Keratinocyte (primary cell): Measurements from ENCODE around the gene FRMD1. TPM values are rescaled to one million over a fixed set of nuclear protein-coding genes. Genes with fewer than 3 reads are reported as not detected.

Source experiments
- DNase-seq: peaks from one replicate; pipeline ENCODE4 v3.0.0-alpha.2; 2011; ENCODE audit warnings: low read depth, missing footprints, low spot score
- FAIRE-seq: peaks from 2 replicates; lab custom pipeline; 2011; peaks lifted over from hg19 to GRCh38; lab: Jason Lieb, UNC
- H2AFZ ChIP-seq: 2 replicates; pipeline ENCODE4 v1.6.0; 2012; ENCODE audit warnings: low read length, control low read depth, inconsistent platforms; ENCODE audit not compliant: control insufficient read depth
- H3K27ac ChIP-seq: 2 replicates; pipeline ENCODE4 v1.5.1; 2011; ENCODE audit warnings: low read length; ENCODE audit not compliant: control insufficient read depth, insufficient read depth
- H3K27me3 ChIP-seq: 3 replicates; pipeline ENCODE4 v1.6.0; 2011; ENCODE audit warnings: low read length; ENCODE audit not compliant: control insufficient read depth, insufficient read depth; ENCODE audit errors: extremely low read depth
- H3K36me3 ChIP-seq, 2 experiments: 2 replicates in 1 of 2; 3 replicates in 1 of 2; pipeline ENCODE4 v1.5.1; 2011; ENCODE audit warnings: low read length in 2 of 2, mild to moderate bottlenecking in 1 of 2; ENCODE audit not compliant: control insufficient read depth in 2 of 2, insufficient read depth in 2 of 2; ENCODE audit errors: extremely low read depth in 1 of 2
- H3K4me1 ChIP-seq: 3 replicates; pipeline ENCODE4 v1.5.1; 2011; ENCODE audit warnings: low read length; ENCODE audit not compliant: control insufficient read depth, insufficient read depth; ENCODE audit errors: extremely low read depth
- H3K4me2 ChIP-seq: 3 replicates; pipeline ENCODE4 v1.6.0; 2011; ENCODE audit warnings: low read depth, low read length; ENCODE audit not compliant: control insufficient read depth, insufficient read depth; ENCODE audit errors: extremely low read depth
- H3K4me3 ChIP-seq, 3 experiments: fragments of 200-600 bp in 1 of 3; sonication (generic) in 1 of 3; 2 replicates in 2 of 3; 3 replicates in 1 of 3; pipeline ENCODE4 v1.5.1; 2011 to 2016; ENCODE audit warnings: low read length in 3 of 3, mild to moderate bottlenecking in 3 of 3, control low read depth in 2 of 3, inconsistent platforms in 1 of 3, low read depth in 1 of 3, mixed read lengths in 1 of 3, mixed run types in 1 of 3, moderate library complexity in 1 of 3; ENCODE audit not compliant: control insufficient read depth in 2 of 3, insufficient read depth in 2 of 3; ENCODE audit errors: extremely low read depth in 1 of 3
- H3K79me2 ChIP-seq: 2 replicates; pipeline ENCODE4 v1.6.0; 2012; ENCODE audit warnings: low read length; ENCODE audit not compliant: control insufficient read depth, insufficient read depth
- H3K9ac ChIP-seq: 3 replicates; pipeline ENCODE4 v1.6.0; 2011; ENCODE audit warnings: low read length; ENCODE audit not compliant: control insufficient read depth, insufficient read depth; ENCODE audit errors: extremely low read depth
- H3K9me1 ChIP-seq: 3 replicates; pipeline ENCODE4 v1.6.0; 2011; ENCODE audit warnings: low read length; ENCODE audit not compliant: control insufficient read depth, insufficient read depth; ENCODE audit errors: extremely low read depth
- H3K9me3 ChIP-seq: 2 replicates; pipeline ENCODE4 v1.5.1; 2012; ENCODE audit warnings: low read depth, low read length; ENCODE audit not compliant: control insufficient read depth
- H4K20me1 ChIP-seq: 3 replicates; pipeline ENCODE4 v1.6.0; 2011; ENCODE audit warnings: low read length; ENCODE audit not compliant: control insufficient read depth, insufficient read depth; ENCODE audit errors: extremely low read depth
- EZH2 ChIP-seq: IDR thresholded peaks from one replicate; pipeline ENCODE4 v1.6.1; 2012; ENCODE audit warnings: inconsistent platforms, mild to moderate bottlenecking, low read length, moderate library complexity
- dilution Hi-C: fragments of 300-500 bp; cut with MboI; formaldehyde crosslinking; loops from one replicate; pipeline ENCODE4 v1.7.0; 2020; ENCODE audit warnings: low sequenced_read_pairs; ENCODE audit not compliant: extremely low pct_ligation_motif_present
- polyA plus RNA-seq, 5 experiments: library from polyadenylated mRNA; depleted of rRNA in 3 of 5; stranded (reverse) in 3 of 5; stranded (forward) in 1 of 5; unstranded in 1 of 5; fragments of >200 nt; gene quantifications; 1 replicate in 1 of 5; 2 replicates in 3 of 5; 3 replicates in 1 of 5; pipeline versions ENCODE4 v1.2.1 to v1.2.3, GENCODE V29; 2011 to 2012; ENCODE audit warnings: missing spikeins in 2 of 5, low read depth in 1 of 5, low replicate concordance in 1 of 5
- TF ChIP-seq, protein P1 (sequence below), 3 experiments: IDR thresholded peaks in 1 of 3; conservative IDR thresholded peaks in 1 of 3; optimal IDR thresholded peaks in 1 of 3; 2 replicates in 2 of 3; 3 replicates in 1 of 3; pipeline versions ENCODE3 to v1.5.1; 2011; ENCODE audit warnings: low read length in 3 of 3, mild to moderate bottlenecking in 3 of 3, moderate library complexity in 2 of 3, control low read depth in 1 of 3, inconsistent platforms in 1 of 3; ENCODE audit not compliant: insufficient read depth in 2 of 3; ENCODE audit errors: extremely low read depth in 1 of 3

The FRMD1 gene
- polyA plus RNA-seq, 1 donor (not counting 4 experiments of a cell fraction or from before 2014, with no cell fraction given), result not detected

GRCh38 chr6:168072261-168072660 lies 6.8 kb downstream of the FRMD1 start:
- Histone ChIP-seq H3K79me2 (no peaks in the 10 kb centered on the region), H3K4me2 (no peak overlapping the region), H3K36me3 (no peaks in the 10 kb centered on the region), H3K9ac (no peak overlapping the region), H3K4me3 (no peak overlapping the region), H3K27me3 (peaks cover 12% of the 10 kb centered on the region), H3K27ac (no peak overlapping the region), H2AFZ (no peak overlapping the region), H3K4me1 (no peaks in the 10 kb centered on the region), H3K9me1 (no peaks in the 10 kb centered on the region), H4K20me1 (no peaks in the 10 kb centered on the region), H3K9me3 (peaks cover 6% of the 10 kb centered on the region)
- no peak for DNase-seq
- dilution Hi-C loops, result no loop called here
- FAIRE-seq, result no peak
- TF ChIP-seq, protein P1, sequence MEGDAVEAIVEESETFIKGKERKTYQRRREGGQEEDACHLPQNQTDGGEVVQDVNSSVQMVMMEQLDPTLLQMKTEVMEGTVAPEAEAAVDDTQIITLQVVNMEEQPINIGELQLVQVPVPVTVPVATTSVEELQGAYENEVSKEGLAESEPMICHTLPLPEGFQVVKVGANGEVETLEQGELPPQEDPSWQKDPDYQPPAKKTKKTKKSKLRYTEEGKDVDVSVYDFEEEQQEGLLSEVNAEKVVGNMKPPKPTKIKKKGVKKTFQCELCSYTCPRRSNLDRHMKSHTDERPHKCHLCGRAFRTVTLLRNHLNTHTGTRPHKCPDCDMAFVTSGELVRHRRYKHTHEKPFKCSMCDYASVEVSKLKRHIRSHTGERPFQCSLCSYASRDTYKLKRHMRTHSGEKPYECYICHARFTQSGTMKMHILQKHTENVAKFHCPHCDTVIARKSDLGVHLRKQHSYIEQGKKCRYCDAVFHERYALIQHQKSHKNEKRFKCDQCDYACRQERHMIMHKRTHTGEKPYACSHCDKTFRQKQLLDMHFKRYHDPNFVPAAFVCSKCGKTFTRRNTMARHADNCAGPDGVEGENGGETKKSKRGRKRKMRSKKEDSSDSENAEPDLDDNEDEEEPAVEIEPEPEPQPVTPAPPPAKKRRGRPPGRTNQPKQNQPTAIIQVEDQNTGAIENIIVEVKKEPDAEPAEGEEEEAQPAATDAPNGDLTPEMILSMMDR (optimal IDR thresholded peaks at IDR 0.05 in 1 of 3, IDR thresholded peaks at IDR 0.05 in 1 of 3, conservative IDR thresholded peaks at IDR 0.05 in 1 of 3; ENCODE audit: extremely low read depth in 1 of 3, insufficient read depth in 2 of 3, low read length in 3 of 3), result no peak
- TF ChIP-seq EZH2, result no peak

DNA sequence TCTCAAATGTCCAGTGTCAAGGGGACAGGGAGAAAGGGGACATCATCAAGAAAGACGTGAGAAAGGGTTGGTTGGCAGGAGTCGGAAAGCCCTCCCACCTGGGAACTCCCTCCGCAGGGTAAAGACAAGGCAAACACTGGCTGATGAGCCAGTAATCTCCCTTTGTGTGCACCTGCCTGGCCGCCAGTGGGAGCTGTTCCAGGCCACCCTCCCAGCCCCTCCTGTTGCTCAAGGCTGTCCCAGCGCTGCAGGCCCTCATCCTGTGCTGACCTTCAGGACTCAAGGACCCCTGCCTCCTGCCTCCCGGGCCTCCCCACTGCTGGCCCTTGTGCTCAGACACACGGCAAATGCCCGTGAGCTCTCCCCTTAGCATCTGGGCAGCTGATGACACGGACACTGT lies 7.4 kb downstream of the FRMD1 start:
- Histone ChIP-seq H3K36me3 (no peaks in the 10 kb centered on the region), H3K9ac (no peak overlapping the region), H4K20me1 (no peaks in the 10 kb centered on the region), H3K27ac (no peak overlapping the region), H3K9me3 (peaks cover 6% of the 10 kb centered on the region), H3K27me3 (peaks cover 12% of the 10 kb centered on the region), H3K4me1 (no peaks in the 10 kb centered on the region), H2AFZ (no peak overlapping the region), H3K79me2 (no peaks in the 10 kb centered on the region), H3K4me2 (no peak overlapping the region), H3K4me3 (no peak overlapping the region), H3K9me1 (no peaks in the 10 kb centered on the region)
- no peak for FAIRE-seq
- dilution Hi-C loops, result no loop called here
- no peak for TF ChIP-seq EZH2
- TF ChIP-seq, protein P1 (optimal IDR thresholded peaks at IDR 0.05 in 1 of 3, IDR thresholded peaks at IDR 0.05 in 1 of 3, conservative IDR thresholded peaks at IDR 0.05 in 1 of 3; ENCODE audit: extremely low read depth in 1 of 3, insufficient read depth in 2 of 3, low read length in 3 of 3), result peak in 2 of 3 experiments; percentile 22 to 41
- no peak for DNase-seq
